ENCODE measurements around the gene TBC1D19. TPM values are rescaled to one million over a fixed set of nuclear protein-coding genes. Genes with fewer than 3 reads are reported as not detected.

Gene TBC1D19
- total RNA-seq, 1 experiment from 2014 or later = 2.2 TPM

DNA sequence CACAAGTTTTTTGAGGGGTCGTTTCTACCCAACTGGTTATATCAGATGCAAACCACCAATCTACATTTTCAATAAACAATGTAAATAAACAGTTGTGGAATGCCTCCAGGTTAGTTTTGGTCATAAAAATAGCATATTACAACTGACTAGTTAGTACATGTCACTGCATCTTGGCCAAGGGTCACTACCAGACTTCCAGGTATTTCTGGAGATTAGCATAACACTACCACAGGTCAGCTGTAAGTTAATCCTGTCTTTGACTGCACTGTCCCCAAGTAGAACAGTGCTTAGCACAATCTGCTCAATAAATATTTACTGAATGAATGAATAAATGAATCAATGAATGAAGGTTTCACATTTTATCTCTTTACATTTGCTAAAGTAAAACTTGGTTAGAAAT is 64.4 kb downstream of the TBC1D19 start:
- Histone ChIP-seq H3K9me3 (ENCODE audit: control insufficient read depth, insufficient read depth, low read depth, low read length) (no peaks in the 10 kb centered on the region), H3K36me3 (ENCODE audit: control insufficient read depth, insufficient read depth, low read length) (no peaks in the 10 kb centered on the region), H3K27me3 (ENCODE audit: control insufficient read depth, insufficient read depth, low read length) (no peaks in the 10 kb centered on the region), H3K4me3 (ENCODE audit: low read depth in 2 of 2, low read length in 2 of 2) (no peak overlapping the region), H3K27ac (ENCODE audit: low read length) (no peak overlapping the region), H3K4me1 (ENCODE audit: control insufficient read depth, insufficient read depth, low read length) (no peaks in the 10 kb centered on the region)
- ChIA-PET CTCF (no interaction called here), POLR2A (no interaction called here)
- no peak for ATAC-seq
- DNase-seq (ENCODE audit: low read depth, low spot score) = no peak
- in situ Hi-C loops (cut with HindIII; ENCODE audit: low pct_unique_long_range_greater_than_20kb, low sequenced_read_pairs) = no loop called here
- TF ChIP-seq, protein P1, sequence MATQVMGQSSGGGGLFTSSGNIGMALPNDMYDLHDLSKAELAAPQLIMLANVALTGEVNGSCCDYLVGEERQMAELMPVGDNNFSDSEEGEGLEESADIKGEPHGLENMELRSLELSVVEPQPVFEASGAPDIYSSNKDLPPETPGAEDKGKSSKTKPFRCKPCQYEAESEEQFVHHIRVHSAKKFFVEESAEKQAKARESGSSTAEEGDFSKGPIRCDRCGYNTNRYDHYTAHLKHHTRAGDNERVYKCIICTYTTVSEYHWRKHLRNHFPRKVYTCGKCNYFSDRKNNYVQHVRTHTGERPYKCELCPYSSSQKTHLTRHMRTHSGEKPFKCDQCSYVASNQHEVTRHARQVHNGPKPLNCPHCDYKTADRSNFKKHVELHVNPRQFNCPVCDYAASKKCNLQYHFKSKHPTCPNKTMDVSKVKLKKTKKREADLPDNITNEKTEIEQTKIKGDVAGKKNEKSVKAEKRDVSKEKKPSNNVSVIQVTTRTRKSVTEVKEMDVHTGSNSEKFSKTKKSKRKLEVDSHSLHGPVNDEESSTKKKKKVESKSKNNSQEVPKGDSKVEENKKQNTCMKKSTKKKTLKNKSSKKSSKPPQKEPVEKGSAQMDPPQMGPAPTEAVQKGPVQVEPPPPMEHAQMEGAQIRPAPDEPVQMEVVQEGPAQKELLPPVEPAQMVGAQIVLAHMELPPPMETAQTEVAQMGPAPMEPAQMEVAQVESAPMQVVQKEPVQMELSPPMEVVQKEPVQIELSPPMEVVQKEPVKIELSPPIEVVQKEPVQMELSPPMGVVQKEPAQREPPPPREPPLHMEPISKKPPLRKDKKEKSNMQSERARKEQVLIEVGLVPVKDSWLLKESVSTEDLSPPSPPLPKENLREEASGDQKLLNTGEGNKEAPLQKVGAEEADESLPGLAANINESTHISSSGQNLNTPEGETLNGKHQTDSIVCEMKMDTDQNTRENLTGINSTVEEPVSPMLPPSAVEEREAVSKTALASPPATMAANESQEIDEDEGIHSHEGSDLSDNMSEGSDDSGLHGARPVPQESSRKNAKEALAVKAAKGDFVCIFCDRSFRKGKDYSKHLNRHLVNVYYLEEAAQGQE (IDR thresholded peaks at IDR 0.05; ENCODE audit: insufficient read depth in 1 of 2, low read depth in 2 of 2, low read length in 1 of 2) = no peak
- TF ChIP-seq POLR2AphosphoS5 (IDR thresholded peaks at IDR 0.05; ENCODE audit: low read depth, low read length) (no peak), SIN3A (IDR thresholded peaks at IDR 0.05; ENCODE audit: borderline replicate concordance, insufficient read depth, low read depth, low read length) (no peak), TCF7L2 (IDR thresholded peaks at IDR 0.05; ENCODE audit: low read depth, low read length) (no peak)
- TF ChIP-seq, protein P2, sequence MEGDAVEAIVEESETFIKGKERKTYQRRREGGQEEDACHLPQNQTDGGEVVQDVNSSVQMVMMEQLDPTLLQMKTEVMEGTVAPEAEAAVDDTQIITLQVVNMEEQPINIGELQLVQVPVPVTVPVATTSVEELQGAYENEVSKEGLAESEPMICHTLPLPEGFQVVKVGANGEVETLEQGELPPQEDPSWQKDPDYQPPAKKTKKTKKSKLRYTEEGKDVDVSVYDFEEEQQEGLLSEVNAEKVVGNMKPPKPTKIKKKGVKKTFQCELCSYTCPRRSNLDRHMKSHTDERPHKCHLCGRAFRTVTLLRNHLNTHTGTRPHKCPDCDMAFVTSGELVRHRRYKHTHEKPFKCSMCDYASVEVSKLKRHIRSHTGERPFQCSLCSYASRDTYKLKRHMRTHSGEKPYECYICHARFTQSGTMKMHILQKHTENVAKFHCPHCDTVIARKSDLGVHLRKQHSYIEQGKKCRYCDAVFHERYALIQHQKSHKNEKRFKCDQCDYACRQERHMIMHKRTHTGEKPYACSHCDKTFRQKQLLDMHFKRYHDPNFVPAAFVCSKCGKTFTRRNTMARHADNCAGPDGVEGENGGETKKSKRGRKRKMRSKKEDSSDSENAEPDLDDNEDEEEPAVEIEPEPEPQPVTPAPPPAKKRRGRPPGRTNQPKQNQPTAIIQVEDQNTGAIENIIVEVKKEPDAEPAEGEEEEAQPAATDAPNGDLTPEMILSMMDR (IDR thresholded peaks at IDR 0.05) = no peak
- intact Hi-C loops (cut with micrococcal nuclease; ENCODE audit: unreplicated experiment) = no loop called here
- no TSS peak for BruUV-seq (replicated peaks)

DNA sequence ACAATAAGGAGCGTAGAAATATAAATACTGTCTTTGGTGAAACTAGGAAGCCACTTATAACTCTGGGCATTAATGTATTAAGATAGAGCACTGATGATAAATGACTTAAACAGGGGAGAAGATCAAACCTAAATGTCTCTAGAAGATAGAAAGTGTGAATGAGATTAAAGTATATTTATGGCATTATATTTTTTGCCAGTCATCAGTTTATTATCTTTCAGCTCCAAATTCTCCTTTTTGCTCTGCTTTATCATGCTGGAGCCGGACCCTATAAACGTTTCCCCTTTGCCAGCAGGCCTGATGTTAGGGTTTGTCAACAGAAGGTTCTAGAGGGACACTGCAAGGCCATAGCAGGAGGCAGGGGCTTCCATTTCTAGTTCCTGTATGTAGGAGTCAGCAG is 76.4 kb downstream of the TBC1D19 start:
- Histone ChIP-seq H3K27ac (ENCODE audit: low read length) (no peak overlapping the region), H3K4me1 (ENCODE audit: control insufficient read depth, insufficient read depth, low read length) (no peaks in the 10 kb centered on the region), H3K27me3 (ENCODE audit: control insufficient read depth, insufficient read depth, low read length) (no peaks in the 10 kb centered on the region), H3K36me3 (ENCODE audit: control insufficient read depth, insufficient read depth, low read length) (no peaks in the 10 kb centered on the region), H3K9me3 (ENCODE audit: control insufficient read depth, insufficient read depth, low read depth, low read length) (no peaks in the 10 kb centered on the region), H3K4me3 (ENCODE audit: low read depth in 2 of 2, low read length in 2 of 2) (no peak overlapping the region)
- in situ Hi-C loops (cut with HindIII; ENCODE audit: low pct_unique_long_range_greater_than_20kb, low sequenced_read_pairs) = no loop called here
- ATAC-seq (no peak), DNase-seq (ENCODE audit: low read depth, low spot score) (no peak)
- TF ChIP-seq POLR2AphosphoS5 (IDR thresholded peaks at IDR 0.05; ENCODE audit: low read depth, low read length) (no peak), TCF7L2 (IDR thresholded peaks at IDR 0.05; ENCODE audit: low read depth, low read length) (no peak), SIN3A (IDR thresholded peaks at IDR 0.05; ENCODE audit: borderline replicate concordance, insufficient read depth, low read depth, low read length) (no peak)
- TF ChIP-seq, protein P1 (IDR thresholded peaks at IDR 0.05; ENCODE audit: insufficient read depth in 1 of 2, low read depth in 2 of 2, low read length in 1 of 2) = no peak
- TF ChIP-seq, protein P2 (IDR thresholded peaks at IDR 0.05) = no peak
- intact Hi-C loops (cut with micrococcal nuclease; ENCODE audit: unreplicated experiment) = no loop called here
- ChIA-PET CTCF (no interaction called here), POLR2A (no interaction called here)
- no TSS peak for BruUV-seq (replicated peaks)

All from Panc1 (cell line).